Activated B cell treated with CpG ODN at 0.5 μM for 24 hours (primary cell): ENCODE results near the gene ETS1. TPM values are rescaled to one million over a fixed set of nuclear protein-coding genes. Genes with fewer than 3 reads are reported as not detected.

Experiments used
- ATAC-seq: fragments of 200-7000 bp; cut with Tn5 transposase; one replicate; pipeline ENCODE4 v1.10.0; 2021; ENCODE audit warnings: low read depth, mild to moderate bottlenecking, moderate library complexity
- CTCF ChIA-PET: fragments of 350-600 bp; sonication (Branson Sonifier 250); formaldehyde crosslinking; loops from one replicate; lab custom pipeline; 2021; ENCODE audit warnings: antibody characterized with exemption; lab: Charles Lee
- POLR2A ChIA-PET: fragments of 350-600 bp; sonication (Branson Sonifier 250); formaldehyde crosslinking; loops from one replicate; lab custom pipeline; 2021; ENCODE audit warnings: antibody characterized with exemption; lab: Charles Lee
- DNase-seq: peaks from one replicate; pipeline ENCODE4 v3.0.0; 2022
- H3K27ac Mint-ChIP-seq: one replicate; pipeline ENCODE4 v1.8.0; 2020; ENCODE audit warnings: mixed read lengths
- H3K27me3 Mint-ChIP-seq: one replicate; pipeline ENCODE4 v1.8.0; 2021; ENCODE audit warnings: mixed read lengths
- H3K36me3 Mint-ChIP-seq: one replicate; pipeline ENCODE4 v1.8.0; 2021; ENCODE audit warnings: low read depth, mixed read lengths
- H3K4me1 Mint-ChIP-seq: one replicate; pipeline ENCODE4 v1.8.0; 2021; ENCODE audit warnings: mixed read lengths
- H3K4me3 Mint-ChIP-seq: one replicate; pipeline ENCODE4 v1.8.0; 2020; ENCODE audit warnings: mild to moderate bottlenecking, mixed read lengths
- H3K9me3 Mint-ChIP-seq: one replicate; pipeline ENCODE4 v1.8.0; 2020; ENCODE audit warnings: mixed read lengths
- intact Hi-C: fragments of 100-400 bp; cut with micrococcal nuclease; formaldehyde crosslinking; loops from one replicate; pipeline ENCODE4 v1.15.1; 2024
- total RNA-seq: library from RNA; stranded (reverse); gene quantifications from 2 replicates; pipeline ENCODE4 v1.2.3, GENCODE V29; 2022
- TF ChIP-seq, protein P1 (sequence below): fragments of 200-600 bp; IDR thresholded peaks from one replicate; pipeline ENCODE4 v1.8.0; 2022; ENCODE audit warnings: antibody characterized with exemption, mild to moderate bottlenecking

Gene ETS1
- total RNA-seq, 1 donor from 2014 or later = 301 TPM

GRCh38 chr11:128540469-128540868 lies 46.9 kb downstream of the ETS1 start:
- CTCF ChIA-PET = interaction anchor here (0.6 kb wide), 1 partner anchor 55 kb away, joined by 3 read pairs; no protein-coding TSS in a partner anchor
- POLR2A ChIA-PET = interaction anchor here (0.6 to 1.6 kb wide), 4 partner anchors 9 to 71 kb away, joined by 3 to 11 read pairs (median 6); no protein-coding TSS in a partner anchor
- peaks cover 17% of the 10 kb centered on the region for H3K4me1 Mint-ChIP-seq

GRCh38 chr11:128536506-128536905 lies 50.9 kb downstream of the ETS1 start:
- no peaks in the 10 kb centered on the region for H3K4me1 Mint-ChIP-seq
- TF ChIP-seq, protein P1, sequence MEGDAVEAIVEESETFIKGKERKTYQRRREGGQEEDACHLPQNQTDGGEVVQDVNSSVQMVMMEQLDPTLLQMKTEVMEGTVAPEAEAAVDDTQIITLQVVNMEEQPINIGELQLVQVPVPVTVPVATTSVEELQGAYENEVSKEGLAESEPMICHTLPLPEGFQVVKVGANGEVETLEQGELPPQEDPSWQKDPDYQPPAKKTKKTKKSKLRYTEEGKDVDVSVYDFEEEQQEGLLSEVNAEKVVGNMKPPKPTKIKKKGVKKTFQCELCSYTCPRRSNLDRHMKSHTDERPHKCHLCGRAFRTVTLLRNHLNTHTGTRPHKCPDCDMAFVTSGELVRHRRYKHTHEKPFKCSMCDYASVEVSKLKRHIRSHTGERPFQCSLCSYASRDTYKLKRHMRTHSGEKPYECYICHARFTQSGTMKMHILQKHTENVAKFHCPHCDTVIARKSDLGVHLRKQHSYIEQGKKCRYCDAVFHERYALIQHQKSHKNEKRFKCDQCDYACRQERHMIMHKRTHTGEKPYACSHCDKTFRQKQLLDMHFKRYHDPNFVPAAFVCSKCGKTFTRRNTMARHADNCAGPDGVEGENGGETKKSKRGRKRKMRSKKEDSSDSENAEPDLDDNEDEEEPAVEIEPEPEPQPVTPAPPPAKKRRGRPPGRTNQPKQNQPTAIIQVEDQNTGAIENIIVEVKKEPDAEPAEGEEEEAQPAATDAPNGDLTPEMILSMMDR = no peak
- no peak overlapping the region for H3K27ac Mint-ChIP-seq
- DNase-seq (no peak), ATAC-seq (no peak)
- H3K27me3 Mint-ChIP-seq = no peaks in the 10 kb centered on the region
- ChIA-PET POLR2A (interaction anchor here (0.8 kb wide), 1 partner anchor 74 kb away, joined by 3 read pairs; no protein-coding TSS in a partner anchor), CTCF (no interaction called here)
- no peak overlapping the region for H3K4me3 Mint-ChIP-seq
- H3K9me3 Mint-ChIP-seq = peaks cover 2% of the 10 kb centered on the region
- H3K36me3 Mint-ChIP-seq = no peaks in the 10 kb centered on the region
- intact Hi-C loops = loop anchor here (2.0 kb wide), 1 partner anchor 14 kb away; no protein-coding TSS in a partner anchor

More at GRCh38 chr11:128540469-128540868, 46.9 kb downstream of the ETS1 start:
- Mint-ChIP-seq H3K4me3 (no peak overlapping the region), H3K36me3 (no peaks in the 10 kb centered on the region), H3K27me3 (no peaks in the 10 kb centered on the region), H3K27ac (no peak overlapping the region), H3K9me3 (no peaks in the 10 kb centered on the region)
- ATAC-seq = no peak
- TF ChIP-seq, protein P1 = no peak
- intact Hi-C loops = no loop called here
- DNase-seq = no peak

- no peaks in the 10 kb centered on the region for H3K36me3 Mint-ChIP-seq
- no peak overlapping the region for H3K4me3 Mint-ChIP-seq
- H3K27me3 Mint-ChIP-seq = no peaks in the 10 kb centered on the region
- ChIA-PET POLR2A (interaction anchor here (0.8 kb wide), 1 partner anchor 75 kb away, joined by 3 read pairs; no protein-coding TSS in a partner anchor), CTCF (no interaction called here)
- H3K9me3 Mint-ChIP-seq = peaks cover 2% of the 10 kb centered on the region
- intact Hi-C loops = loop anchor here (2.0 kb wide), 1 partner anchor 15 kb away; no protein-coding TSS in a partner anchor
- no peak overlapping the region for H3K27ac Mint-ChIP-seq
- no peaks in the 10 kb centered on the region for H3K4me1 Mint-ChIP-seq
- TF ChIP-seq, protein P1 = no peak
- DNase-seq (no peak), ATAC-seq (no peak)
Observed at GRCh38 chr11:128535468-128536457, 51.6 kb downstream of the ETS1 start.

GRCh38 chr11:128533472-128533871 lies 53.9 kb downstream of the ETS1 start:
- Mint-ChIP-seq H3K36me3 (no peaks in the 10 kb centered on the region), H3K27me3 (no peaks in the 10 kb centered on the region), H3K27ac (no peak overlapping the region), H3K9me3 (peaks cover 2% of the 10 kb centered on the region), H3K4me1 (no peaks in the 10 kb centered on the region), H3K4me3 (no peak overlapping the region)
- intact Hi-C loops = no loop called here
- ChIA-PET POLR2A (no interaction called here), CTCF (no interaction called here)
- DNase-seq (no peak), ATAC-seq (no peak)
- TF ChIP-seq, protein P1 = no peak

DNA sequence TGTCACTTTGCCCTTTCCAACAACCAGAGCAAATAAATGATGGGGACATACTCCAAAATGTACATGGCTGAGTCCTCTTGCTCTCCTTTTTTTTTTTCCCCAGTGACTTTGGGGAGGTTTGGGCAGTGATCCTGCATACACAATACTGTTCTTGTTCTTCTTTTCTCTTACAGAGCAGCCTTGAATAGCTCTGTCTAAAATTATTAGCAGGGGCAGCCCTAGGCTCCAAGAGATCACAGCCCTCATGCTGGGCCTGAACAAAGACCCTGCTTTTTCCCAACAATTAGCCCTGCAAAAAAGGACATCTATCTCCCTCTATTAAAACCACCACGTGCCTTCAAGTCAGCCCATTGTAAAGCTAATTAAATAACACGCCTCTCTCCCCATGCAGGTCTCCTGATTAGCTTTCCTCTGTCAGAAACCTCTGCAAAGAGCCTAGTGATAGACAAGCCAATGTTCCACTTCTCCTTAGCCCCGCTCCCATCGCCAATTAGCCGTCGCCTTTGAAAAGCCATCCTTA lies 54.7 kb downstream of the ETS1 start:
- intact Hi-C loops = no loop called here
- Mint-ChIP-seq H3K27me3 (no peaks in the 10 kb centered on the region), H3K9me3 (peaks cover 2% of the 10 kb centered on the region), H3K4me3 (no peak overlapping the region), H3K4me1 (peaks cover 8% of the 10 kb centered on the region), H3K27ac (peak overlapping the region; percentile 19), H3K36me3 (no peaks in the 10 kb centered on the region)
- TF ChIP-seq, protein P1 = no peak
- DNase-seq (no peak), ATAC-seq (no peak)
- CTCF ChIA-PET = no interaction called here
- POLR2A ChIA-PET = interaction anchor here (0.6 to 1.9 kb wide), 3 partner anchors 8 to 79 kb away, joined by 3 to 11 read pairs (median 3); no protein-coding TSS in a partner anchor
